Measurements from ENCODE around the gene SORL1.
A peak's percentile ranks its signal among the peaks of the same experiment; 100 is the strongest.

SORL1 gene

GRCh38 chr11:121544956-121545355, 92.8 kb downstream of the SORL1 start:
- no peak for DNase-seq

GRCh38 chr11:121547574-121547973, 95.5 kb downstream of the SORL1 start:
- no peak for DNase-seq

GRCh38 chr11:121550247-121551030, 98.3 kb downstream of the SORL1 start:
- DNase-seq = no peak

GRCh38 chr11:121551463-121551862, 99.3 kb downstream of the SORL1 start:
- DNase-seq = peak; percentile 25

GRCh38 chr11:121552154-121552553, 100.0 kb downstream of the SORL1 start:
- DNase-seq = no peak

- no peak for DNase-seq
These were observed 100.5 kb downstream of the SORL1 start for GRCh38 chr11:121552644-121553043.

- DNase-seq = peak; percentile 44
These were observed 101.3 kb downstream of the SORL1 start for GRCh38 chr11:121553389-121553788.

GRCh38 chr11:121553806-121554205, 101.7 kb downstream of the SORL1 start:
- no peak for DNase-seq

GRCh38 chr11:121554552-121554951, 102.4 kb downstream of the SORL1 start:
- DNase-seq = no peak

GRCh38 chr11:121555121-121555520, 103.0 kb downstream of the SORL1 start:
- DNase-seq = no peak

GRCh38 chr11:121556937-121557336, 104.8 kb downstream of the SORL1 start:
- no peak for DNase-seq

GRCh38 chr11:121557348-121557747, 105.2 kb downstream of the SORL1 start:
- no peak for DNase-seq

- no peak for DNase-seq
These were observed 107.6 kb downstream of the SORL1 start for GRCh38 chr11:121559606-121560200.

GRCh38 chr11:121560236-121560635, 108.1 kb downstream of the SORL1 start:
- DNase-seq = no peak

- no peak for DNase-seq
These were observed 109.1 kb downstream of the SORL1 start for GRCh38 chr11:121561240-121561639.

GRCh38 chr11:121561716-121562115, 109.6 kb downstream of the SORL1 start:
- DNase-seq = no peak

GRCh38 chr11:121563003-121563402, 110.9 kb downstream of the SORL1 start:
- no peak for DNase-seq

GRCh38 chr11:121563900-121564822, 112.0 kb downstream of the SORL1 start:
- no peak for DNase-seq

- DNase-seq = no peak
These were observed 113.0 kb downstream of the SORL1 start for GRCh38 chr11:121564948-121565684.

- no peak for DNase-seq
These were observed 114.4 kb downstream of the SORL1 start for GRCh38 chr11:121566279-121567168.

- no peak for DNase-seq
These were observed 115.9 kb downstream of the SORL1 start for GRCh38 chr11:121567995-121568394.

All from NCI-H82 (cell line).